B cell (primary cell): Measurements from ENCODE around the gene CCDC146. TPM values are rescaled to one million over a fixed set of nuclear protein-coding genes. Genes with fewer than 3 reads are reported as not detected.
A peak's percentile ranks its signal among the peaks of the same experiment; 100 is the strongest.

Experiments
- ATAC-seq: fragments of 200-7000 bp; cut with Tn5 transposase; one replicate; pipeline ENCODE4 v1.10.0; 2021; ENCODE audit warnings: low read depth, mild to moderate bottlenecking, moderate number of reproducible peaks, moderate library complexity
- CTCF ChIA-PET: fragments of 350-600 bp; sonication (Branson Sonifier 250); formaldehyde crosslinking; loops from one replicate; lab custom pipeline; 2021; ENCODE audit warnings: antibody characterized with exemption, inconsistent platforms; lab: Charles Lee
- POLR2A ChIA-PET: fragments of 350-600 bp; sonication (Branson Sonifier 250); formaldehyde crosslinking; loops from one replicate; lab custom pipeline; 2021; ENCODE audit warnings: antibody characterized with exemption; lab: Charles Lee
- DNase-seq: peaks from one replicate; pipeline ENCODE4 v3.0.0; 2013
- H2AFZ ChIP-seq: 2 replicates; pipeline ENCODE4 v1.6.1; 2012; ENCODE audit warnings: mild to moderate bottlenecking, low read depth, low read length; ENCODE audit not compliant: insufficient read depth, poor library complexity, severe bottlenecking
- H3K27ac ChIP-seq, 2 donors: 1 replicate in 1 of 2; 2 replicates in 1 of 2; pipeline ENCODE4 v1.5.1; 2012 to 2013; ENCODE audit warnings: low read length in 2 of 2, mild to moderate bottlenecking in 2 of 2, moderate library complexity in 1 of 2
- H3K27me3 ChIP-seq, 4 experiments: fragments of 200-600 bp in 1 of 4; sonication (generic) in 1 of 4; replicated peaks in 1 of 4; 1 replicate in 2 of 4; 2 replicates in 2 of 4; pipeline versions ENCODE4 v1.6.1 to v1.7.0; 2013 to 2016; ENCODE audit warnings: low read length in 3 of 4, mild to moderate bottlenecking in 2 of 4, mixed read lengths in 1 of 4, moderate library complexity in 1 of 4; ENCODE audit not compliant: insufficient read depth in 4 of 4, control insufficient read depth in 3 of 4; ENCODE audit errors: control extremely low read depth in 1 of 4
- H3K36me3 ChIP-seq, 2 experiments: replicated peaks in 1 of 2; 1 replicate in 1 of 2; 2 replicates in 1 of 2; pipeline versions ENCODE4 v1.6.1 to v1.7.1; 2013; ENCODE audit warnings: low read length in 1 of 2; ENCODE audit not compliant: insufficient read depth in 2 of 2, control insufficient read depth in 1 of 2; ENCODE audit errors: control extremely low read depth in 1 of 2, extremely low read depth in 1 of 2
- H3K4me1 ChIP-seq, 2 donors: fragments of 200-600 bp in 1 of 2; sonication (generic) in 1 of 2; 1 replicate in 1 of 2; 2 replicates in 1 of 2; pipeline versions ENCODE4 v1.5.1 to v1.6.1; 2013 to 2017; ENCODE audit warnings: low read length in 2 of 2; ENCODE audit not compliant: control insufficient read depth in 2 of 2, insufficient read depth in 2 of 2
- H3K4me2 ChIP-seq: replicated peaks from 2 replicates; pipeline ENCODE3; 2012; ENCODE audit warnings: mild to moderate bottlenecking, low read depth, low read length; ENCODE audit not compliant: poor library complexity, severe bottlenecking
- H3K4me3 ChIP-seq, 5 experiments: fragments of 200-600 bp in 1 of 5; sonication (generic) in 1 of 5; 1 replicate in 3 of 5; 2 replicates in 2 of 5; pipeline versions ENCODE4 v1.5.1 to v1.7.0; 2011 to 2016; ENCODE audit warnings: low read length in 4 of 5, mild to moderate bottlenecking in 4 of 5, low read depth in 2 of 5, control low read depth in 1 of 5, moderate library complexity in 1 of 5; ENCODE audit not compliant: insufficient read depth in 1 of 5; ENCODE audit errors: control extremely low read depth in 1 of 5, extremely low read depth in 1 of 5
- H3K79me2 ChIP-seq: fragments of 200-600 bp; sonication (generic); one replicate; pipeline ENCODE4 v1.6.0; 2016; ENCODE audit warnings: low read length; ENCODE audit not compliant: control insufficient read depth, insufficient read depth
- H3K9ac ChIP-seq: fragments of 200-600 bp; sonication (generic); 2 replicates; pipeline ENCODE4 v1.6.1; 2017; ENCODE audit warnings: mild to moderate bottlenecking, low read length, moderate library complexity
- H3K9me3 ChIP-seq, 3 donors: one replicate each; pipeline versions ENCODE4 v1.6.1 to v1.7.1; 2013; ENCODE audit warnings: low read length in 2 of 3; ENCODE audit not compliant: control insufficient read depth in 2 of 3, insufficient read depth in 1 of 3; ENCODE audit errors: control extremely low read depth in 1 of 3
- H4K20me1 ChIP-seq: 2 replicates; pipeline ENCODE4 v1.6.0; 2012; ENCODE audit warnings: mild to moderate bottlenecking, low read length; ENCODE audit not compliant: insufficient read depth, control insufficient read depth, poor library complexity, severe bottlenecking
- H3K27ac Mint-ChIP-seq: one replicate; pipeline ENCODE4 v1.8.0; 2021; ENCODE audit warnings: mixed read lengths
- H3K27me3 Mint-ChIP-seq: one replicate; pipeline ENCODE4 v1.8.0; 2021; ENCODE audit warnings: mixed read lengths
- H3K4me1 Mint-ChIP-seq: one replicate; pipeline ENCODE4 v1.8.0; 2021; ENCODE audit warnings: mixed read lengths
- H3K4me3 Mint-ChIP-seq: one replicate; pipeline ENCODE4 v1.8.0; 2021; ENCODE audit warnings: mixed read lengths
- H3K9me3 Mint-ChIP-seq: one replicate; pipeline ENCODE4 v1.8.0; 2022; ENCODE audit warnings: mixed read lengths; ENCODE audit not compliant: insufficient read depth
- CTCF ChIP-seq: fragments of 200-600 bp; IDR thresholded peaks from one replicate; pipeline ENCODE4 v1.8.0; 2022; ENCODE audit warnings: antibody characterized with exemption, mild to moderate bottlenecking
- EZH2 ChIP-seq: IDR thresholded peaks from 2 replicates; pipeline ENCODE4 v1.6.1; 2012; ENCODE audit warnings: borderline replicate concordance, low read depth, mild to moderate bottlenecking, moderate library complexity, low read length; ENCODE audit not compliant: insufficient read depth, poor library complexity, severe bottlenecking
- WGBS: methylation state at CpG from one replicate; pipeline ENCODE4 v1.1.5; 2013; ENCODE audit warnings: missing lambda C conversion rate; ENCODE audit not compliant: insufficient coverage; 5-methylcytosine and 5-hydroxymethylcytosine counted together
- intact Hi-C: fragments of 100-400 bp; cut with micrococcal nuclease; formaldehyde crosslinking; loops from one replicate; pipeline ENCODE4 v1.10.0; 2022
- polyA plus RNA-seq: library from polyadenylated mRNA; depleted of rRNA; stranded (reverse); fragments of >200 nt; gene quantifications from 2 replicates; pipeline ENCODE4 v1.2.3, GENCODE V29; 2012
- total RNA-seq, 2 donors: library from RNA; stranded (reverse); fragments of 120-200 nt in 1 of 2; gene quantifications; 1 replicate in 1 of 2; 2 replicates in 1 of 2; pipeline versions ENCODE4 v1.2.3 to v1.2.4, GENCODE V29; 2013 to 2022

Gene CCDC146
- total and polyA plus RNA-seq, 2 donors (not counting 1 experiment from before 2014, with no cell fraction given) = 5.6 to 8.5 TPM

- Histone ChIP-seq H3K27ac (no peak overlapping the region), H3K4me1 (peaks cover under 1 to 5% of the 10 kb centered on the region in 2 donors), H3K27me3 (no peaks in the 10 kb centered on the region), H3K36me3 (no peaks in the 10 kb centered on the region), H4K20me1 (no peaks in the 10 kb centered on the region), H3K4me2 (no peak overlapping the region), H3K9me3 (no peaks in the 10 kb centered on the region), H3K4me3 (no peak overlapping the region), H2AFZ (no peak overlapping the region), H3K79me2 (no peaks in the 10 kb centered on the region), H3K9ac (no peak overlapping the region)
- TF ChIP-seq EZH2 (no peak), CTCF (no peak)
- WGBS = no CpG with 5 or more reads among the region's 4 CpGs
- ATAC-seq = peak; percentile 14
- POLR2A ChIA-PET = no interaction called here
- Mint-ChIP-seq H3K27ac (no peak overlapping the region), H3K27me3 (no peaks in the 10 kb centered on the region), H3K4me1 (peaks cover 11% of the 10 kb centered on the region), H3K4me3 (no peak overlapping the region), H3K9me3 (no peaks in the 10 kb centered on the region)
- no peak for DNase-seq
- intact Hi-C loops = no loop called here
- CTCF ChIA-PET = interaction anchor here (0.9 kb wide), 1 partner anchor 56 kb away, joined by 3 read pairs; no protein-coding TSS in a partner anchor
Measured at GRCh38 chr7:77276120-77276519, 153.7 kb downstream of the CCDC146 start.

GRCh38 chr7:77281780-77282478 lies 159.5 kb downstream of the CCDC146 start:
- no peak for ATAC-seq
- Mint-ChIP-seq H3K4me3 (peak overlapping the region; percentile 2), H3K27me3 (no peaks in the 10 kb centered on the region), H3K9me3 (no peaks in the 10 kb centered on the region), H3K4me1 (peaks cover 15% of the 10 kb centered on the region), H3K27ac (peak overlapping the region; percentile 51)
- Histone ChIP-seq H3K4me2 (peak overlapping the region; percentile 20), H2AFZ (no peak overlapping the region), H3K9ac (no peak overlapping the region), H3K27ac (no peak overlapping the region), H3K4me3 (no peak overlapping the region), H3K36me3 (no peaks in the 10 kb centered on the region), H3K9me3 (no peaks in the 10 kb centered on the region), H4K20me1 (no peaks in the 10 kb centered on the region), H3K4me1 (peaks cover 9 to 11% of the 10 kb centered on the region in 2 donors), H3K27me3 (no peaks in the 10 kb centered on the region), H3K79me2 (no peaks in the 10 kb centered on the region)
- WGBS = 7% methylated on average over 2 of the region's 3 CpGs
- no peak for DNase-seq
- TF ChIP-seq EZH2 (no peak), CTCF (no peak)
- CTCF ChIA-PET = interaction anchor here (0.6 to 0.8 kb wide), 2 partner anchors 29 to 54 kb away, joined by 3 read pairs; no protein-coding TSS in a partner anchor
- POLR2A ChIA-PET = no interaction called here
- intact Hi-C loops = no loop called here
